OCI-LY7 (cell line): ENCODE results near the gene GLRA3.

Experiments
- EZH2phosphoT487 ChIP-seq: fragments of 200-600 bp; sonication (generic); IDR thresholded peaks from 2 replicates; pipeline ENCODE4 v1.6.1; 2018; ENCODE audit warnings: low read depth, borderline replicate concordance, mild to moderate bottlenecking, mixed run types, antibody characterized with exemption, low read length, moderate library complexity, mixed read lengths
- TF ChIP-seq, protein P1 (sequence below): fragments of 200-600 bp; sonication (generic); conservative IDR thresholded peaks from 2 replicates; pipeline ENCODE4 v1.5.1; 2014; ENCODE audit warnings: mild to moderate bottlenecking, antibody characterized with exemption, low read length, moderate library complexity, mixed read lengths

DNA sequence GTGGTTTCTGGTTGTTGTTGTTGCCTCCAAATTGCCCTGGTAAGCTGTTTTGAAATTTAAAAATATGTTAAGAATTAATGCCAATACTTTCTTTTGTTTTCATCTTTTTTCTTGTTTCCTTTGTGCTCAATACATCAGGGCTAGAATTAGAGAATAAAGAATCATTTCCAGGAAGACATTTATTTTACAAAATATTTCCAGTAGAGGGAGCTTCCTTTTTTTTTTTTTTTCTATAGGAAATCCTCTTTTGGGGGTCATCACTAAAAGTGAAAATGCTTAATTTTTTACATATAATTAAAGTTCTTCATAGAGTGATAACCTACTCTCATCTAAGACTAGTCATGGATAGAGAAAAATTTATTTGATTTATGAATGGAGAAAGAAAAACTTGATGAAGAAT lies 2.4 kb downstream of the GLRA3 start:
- TF ChIP-seq, protein P1, sequence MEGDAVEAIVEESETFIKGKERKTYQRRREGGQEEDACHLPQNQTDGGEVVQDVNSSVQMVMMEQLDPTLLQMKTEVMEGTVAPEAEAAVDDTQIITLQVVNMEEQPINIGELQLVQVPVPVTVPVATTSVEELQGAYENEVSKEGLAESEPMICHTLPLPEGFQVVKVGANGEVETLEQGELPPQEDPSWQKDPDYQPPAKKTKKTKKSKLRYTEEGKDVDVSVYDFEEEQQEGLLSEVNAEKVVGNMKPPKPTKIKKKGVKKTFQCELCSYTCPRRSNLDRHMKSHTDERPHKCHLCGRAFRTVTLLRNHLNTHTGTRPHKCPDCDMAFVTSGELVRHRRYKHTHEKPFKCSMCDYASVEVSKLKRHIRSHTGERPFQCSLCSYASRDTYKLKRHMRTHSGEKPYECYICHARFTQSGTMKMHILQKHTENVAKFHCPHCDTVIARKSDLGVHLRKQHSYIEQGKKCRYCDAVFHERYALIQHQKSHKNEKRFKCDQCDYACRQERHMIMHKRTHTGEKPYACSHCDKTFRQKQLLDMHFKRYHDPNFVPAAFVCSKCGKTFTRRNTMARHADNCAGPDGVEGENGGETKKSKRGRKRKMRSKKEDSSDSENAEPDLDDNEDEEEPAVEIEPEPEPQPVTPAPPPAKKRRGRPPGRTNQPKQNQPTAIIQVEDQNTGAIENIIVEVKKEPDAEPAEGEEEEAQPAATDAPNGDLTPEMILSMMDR = peak; percentile 73
- TF ChIP-seq EZH2phosphoT487 = no peak
